NOMO-1 treated with DMSO at 0.1 percent for 48 hours (cell line): Measurements from ENCODE around the gene TTC21B.
"Not testable (repeated sequence)": the region's sequence is repeated elsewhere in the genome, so short reads cannot be mapped to it uniquely, and the experiment has no call there.

ENCODE experiments used
- DNase-seq: peaks from one replicate; lab custom pipeline; 2025; ENCODE audit not compliant: unreplicated experiment; lab: John Stamatoyannopoulos, UW

Gene TTC21B

DNA sequence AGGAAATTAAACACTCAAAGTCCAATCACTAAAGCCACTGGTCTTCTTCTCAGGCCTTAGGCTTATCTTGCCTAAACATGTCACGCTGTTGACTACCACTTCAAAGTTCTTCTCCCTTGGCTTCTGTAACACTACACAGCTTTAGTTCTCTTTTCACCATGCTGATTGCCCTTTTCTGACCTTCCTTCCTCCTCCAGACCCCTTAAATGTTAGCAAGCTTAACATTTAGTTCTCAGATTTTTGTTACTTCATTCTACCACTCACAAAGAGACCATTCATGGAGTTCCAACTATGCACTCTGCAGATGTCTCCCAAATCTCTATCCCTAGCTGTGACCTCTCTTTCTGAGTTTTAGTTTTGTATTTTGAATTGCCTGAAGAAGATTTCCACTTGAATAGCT, 64.4 kb downstream of the TTC21B start:
- DNase-seq = peak; percentile 9

DNA sequence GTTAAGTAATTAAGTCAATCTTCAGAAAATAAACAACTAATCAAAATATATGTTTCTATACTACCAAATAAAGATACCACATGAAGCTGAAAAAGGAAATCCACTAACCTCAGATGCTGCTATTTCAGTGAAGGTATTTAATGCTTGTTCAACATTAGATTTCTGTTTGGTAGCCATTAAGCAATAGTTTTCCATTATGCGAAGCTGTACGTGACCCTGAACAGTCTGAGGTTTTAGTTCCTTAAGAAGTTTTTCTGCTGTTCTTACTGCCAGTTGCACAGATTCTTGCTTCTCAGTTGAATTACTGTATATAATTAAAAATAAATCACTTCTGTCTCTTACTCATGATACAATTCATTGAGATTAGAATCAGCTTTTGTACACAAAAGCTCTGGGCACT, 65.4 kb downstream of the TTC21B start:
- DNase-seq = peak; percentile 50

GRCh38 chr2:165886487-165887146, 67.0 kb downstream of the TTC21B start:
- DNase-seq = no peak

DNA sequence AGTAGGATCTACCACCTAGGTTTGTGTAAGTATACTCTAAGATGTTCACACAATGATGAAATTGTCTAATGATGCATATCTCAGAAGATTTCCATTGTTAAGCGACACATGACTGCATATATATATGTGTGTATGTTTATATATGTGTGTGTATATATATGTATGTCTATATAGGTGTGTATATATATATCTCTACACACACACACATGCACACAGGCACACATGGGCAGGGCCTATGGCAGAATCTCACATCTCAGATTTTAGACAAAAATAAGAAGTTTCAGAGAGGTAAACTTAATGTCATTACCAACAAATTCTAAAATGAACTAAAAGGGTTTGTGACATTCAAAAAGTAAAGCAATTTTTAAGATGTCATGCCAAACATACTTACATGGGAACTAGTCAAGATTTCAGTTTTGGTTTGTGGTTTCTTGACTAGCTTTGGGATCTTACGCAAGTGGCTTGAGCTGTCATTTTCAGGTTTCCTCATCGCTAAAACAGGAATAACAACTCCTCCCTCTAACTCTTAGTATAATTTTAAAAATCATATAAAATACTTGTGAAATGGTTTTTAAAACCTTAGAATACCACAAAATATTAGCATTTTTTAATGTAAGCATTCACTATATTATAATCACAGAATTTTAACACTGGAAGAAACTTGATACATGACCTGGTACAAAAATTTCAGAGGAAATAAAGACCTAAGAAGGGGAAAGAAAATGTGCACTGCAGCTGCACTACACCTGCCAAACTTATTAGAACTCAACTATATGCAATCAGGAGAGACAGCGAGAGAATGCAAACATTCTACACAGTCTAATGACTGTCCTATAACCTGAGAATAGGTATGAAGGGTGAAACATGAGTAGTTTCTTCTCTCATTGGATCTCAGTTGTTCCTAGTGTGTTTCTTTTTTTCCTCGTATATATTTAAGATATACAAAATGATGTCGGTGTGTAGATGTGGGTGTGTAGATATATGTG, 75.7 kb downstream of the TTC21B start:
- peak; percentile 85 for DNase-seq

DNA sequence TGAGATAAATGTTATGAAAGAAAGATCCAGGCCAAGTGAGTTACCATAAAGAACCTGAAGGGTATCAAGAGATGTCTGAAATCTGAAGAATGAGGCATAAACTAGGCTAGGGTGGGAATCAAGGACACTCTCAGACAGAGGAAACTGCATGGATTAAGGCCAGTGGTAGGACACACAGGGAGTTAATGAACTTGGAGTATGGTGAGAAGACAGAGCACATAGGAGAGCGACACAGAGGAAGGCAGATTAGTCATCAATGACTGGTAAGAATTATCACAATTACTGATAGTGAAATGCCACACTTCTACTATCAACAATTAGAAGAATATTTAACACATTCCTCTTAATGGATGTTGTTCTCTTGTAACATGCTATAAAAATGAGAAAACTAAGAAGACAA, 76.9 kb downstream of the TTC21B start:
- DNase-seq = peak; percentile 12

DNA sequence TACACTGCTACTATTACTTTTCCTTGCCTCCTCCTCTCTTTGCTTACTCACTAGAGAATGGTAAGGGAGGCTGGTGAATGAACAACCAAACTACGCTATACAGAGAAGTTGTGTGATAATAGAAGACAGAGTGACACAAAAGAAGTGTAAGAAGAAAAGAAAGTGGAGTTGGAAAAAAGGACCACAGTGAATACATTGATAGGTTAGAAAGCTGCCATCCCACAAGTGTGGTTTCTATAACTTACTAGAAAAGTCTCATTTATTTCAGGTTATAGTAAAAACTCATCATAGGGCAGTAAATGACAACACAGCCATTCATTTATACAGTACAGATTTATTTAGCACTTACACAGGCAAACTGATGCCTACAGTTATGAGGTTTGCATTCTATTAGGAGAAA, 77.3 kb downstream of the TTC21B start:
- no peak for DNase-seq

GRCh38 chr2:165874445-165875039, 79.0 kb downstream of the TTC21B start:
- peak; percentile 85 for DNase-seq

- DNase-seq = no peak
Measured at GRCh38 chr2:165872101-165872791, 81.3 kb downstream of the TTC21B start.

DNA sequence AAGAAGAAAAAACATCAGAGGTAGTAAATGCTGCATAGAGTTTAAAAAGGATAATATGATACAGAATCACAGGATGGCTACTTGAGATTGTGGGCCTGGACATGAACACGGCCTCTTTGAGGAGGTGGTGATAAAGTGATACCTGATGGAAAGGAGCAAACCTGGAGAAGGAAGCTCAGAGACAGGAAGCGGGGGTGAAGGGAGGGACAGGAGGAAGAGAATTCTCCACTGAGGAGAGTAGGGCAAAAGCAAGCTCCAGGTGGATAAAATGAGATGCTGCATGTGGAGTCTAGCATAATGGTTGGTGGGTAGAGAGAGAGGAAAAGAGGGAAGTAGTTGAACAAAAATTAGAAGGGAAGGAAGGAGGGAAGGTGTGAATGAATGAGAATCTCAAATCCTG, 82.6 kb downstream of the TTC21B start:
- no peak for DNase-seq

DNA sequence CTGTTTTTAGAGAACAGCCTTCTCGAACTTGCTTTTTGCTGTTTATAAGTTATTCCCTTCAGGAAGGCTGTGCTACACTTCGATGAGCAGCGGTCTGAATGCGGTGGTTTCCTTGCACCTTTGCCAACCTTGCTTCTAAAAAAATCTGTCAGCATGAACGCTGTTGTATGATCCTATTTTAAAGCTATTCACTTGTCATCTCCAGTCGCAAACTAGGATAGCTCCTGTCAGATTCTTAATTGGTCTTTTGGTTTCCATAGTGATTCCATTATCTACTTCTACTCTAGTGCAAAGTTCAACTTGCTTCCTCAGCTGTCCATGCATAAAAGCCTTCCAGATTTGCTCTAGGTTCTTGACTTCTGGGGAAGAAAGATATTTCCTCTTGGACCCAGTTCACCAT, 83.2 kb downstream of the TTC21B start:
- no peak for DNase-seq

DNA sequence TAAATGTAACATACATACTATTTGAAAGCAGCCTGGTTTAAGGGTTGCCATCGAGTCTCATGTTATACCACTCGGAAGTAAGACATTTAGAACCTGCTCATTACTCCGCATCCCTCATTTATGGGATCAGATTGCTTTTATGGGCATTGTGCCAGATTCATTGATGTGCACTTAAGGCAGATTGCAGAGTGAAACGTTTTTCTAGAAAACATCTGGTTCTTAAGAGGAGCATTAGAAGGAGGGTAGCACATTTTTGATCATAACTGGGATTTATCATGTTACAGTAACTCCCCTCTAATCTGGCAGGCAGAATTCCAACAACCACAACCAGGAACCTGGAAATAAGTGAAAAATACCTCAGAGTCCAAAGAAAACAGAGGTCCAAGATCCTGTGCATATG, 85.4 kb downstream of the TTC21B start:
- DNase-seq = no peak

- DNase-seq = no peak
Measured at GRCh38 chr2:165864296-165864695, 89.3 kb downstream of the TTC21B start.

GRCh38 chr2:165863810-165864261, 89.7 kb downstream of the TTC21B start:
- DNase-seq = no peak

GRCh38 chr2:165861083-165861482, 92.5 kb downstream of the TTC21B start:
- DNase-seq = not testable (repeated sequence)

GRCh38 chr2:165859723-165860122, 93.9 kb downstream of the TTC21B start:
- not testable (repeated sequence) for DNase-seq

- no peak for DNase-seq
Measured at GRCh38 chr2:165857876-165858275, 95.7 kb downstream of the TTC21B start.

DNA sequence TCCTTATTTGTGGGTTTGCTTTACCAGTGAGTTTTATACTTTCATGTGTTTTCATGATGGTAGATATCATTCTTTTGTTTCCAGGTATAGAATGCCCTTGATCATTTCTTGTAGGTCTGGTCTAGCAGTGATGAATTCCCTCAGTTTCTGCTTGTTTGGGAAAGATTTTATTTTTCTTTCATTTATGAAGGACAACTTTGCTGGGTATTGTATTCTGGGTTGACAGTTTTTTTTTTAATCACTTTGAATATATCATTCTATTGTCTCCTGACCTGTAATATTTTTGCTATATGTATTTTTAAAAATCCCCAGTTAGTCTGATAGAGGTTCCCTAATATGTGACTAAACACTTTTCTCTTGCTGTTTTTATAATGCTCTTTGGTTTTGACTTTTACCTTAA, 101.2 kb downstream of the TTC21B start:
- no peak for DNase-seq

- peak; percentile 4 for DNase-seq
Measured at GRCh38 chr2:165847001-165847400, 106.6 kb downstream of the TTC21B start.

DNA sequence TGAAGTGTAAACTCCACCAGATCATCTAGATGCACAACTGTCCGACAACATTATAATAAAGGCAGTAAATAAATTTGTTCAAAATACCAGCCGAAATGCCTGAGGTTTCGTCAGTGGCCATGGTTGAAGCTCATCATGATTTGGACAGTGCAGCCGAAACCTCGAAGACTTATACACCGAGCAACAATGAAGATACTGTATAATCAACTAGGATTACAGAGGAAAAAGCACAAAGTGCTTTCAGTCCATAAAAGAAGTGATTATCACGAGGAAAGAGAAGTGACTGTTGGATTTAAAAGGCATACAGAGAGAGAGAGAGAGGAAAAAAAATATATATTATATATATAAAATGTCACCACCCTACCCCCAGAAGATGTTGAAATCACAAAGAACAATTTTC, 107.5 kb downstream of the TTC21B start:
- DNase-seq = no peak

DNA sequence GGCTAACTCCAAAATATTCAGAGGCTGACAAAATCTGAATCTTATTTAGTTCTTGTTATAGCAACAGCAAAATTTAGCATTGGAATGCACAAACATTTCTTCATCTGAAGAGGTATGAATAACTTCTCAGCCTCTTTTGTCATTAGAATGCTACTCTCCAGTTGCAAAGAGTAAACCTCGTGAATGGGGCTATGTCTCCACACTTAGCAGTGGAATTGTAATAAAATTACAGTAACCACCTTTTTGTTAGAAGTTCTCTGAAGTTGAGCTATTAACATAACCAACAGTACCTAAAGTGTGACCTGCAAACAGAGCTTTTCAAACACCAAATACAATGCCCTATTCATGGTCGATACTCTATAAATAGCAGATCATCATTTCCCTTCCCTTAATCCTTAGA, 109.4 kb downstream of the TTC21B start:
- no peak for DNase-seq

- DNase-seq = peak; percentile 96
Measured at GRCh38 chr2:165843351-165843750, 110.2 kb downstream of the TTC21B start.
